CD4-positive, CD25-positive, alpha-beta regulatory T cell (primary cell): ENCODE data around the gene WNT7A. TPM values are rescaled to one million over a fixed set of nuclear protein-coding genes. Genes with fewer than 3 reads are reported as not detected.
A peak's percentile ranks its signal among the peaks of the same experiment; 100 is the strongest.

ENCODE experiments used
- ATAC-seq, 2 donors: fragments of 150-1000 bp; cut with Tn5 transposase; one replicate each; pipeline ENCODE4 v1.10.0; 2021; ENCODE audit warnings: low read depth in 2 of 2, moderate number of reproducible peaks in 2 of 2, moderate library complexity in 1 of 2
- DNase-seq, 3 donors: peaks; one replicate each; pipeline versions ENCODE4 v3.0.0 to v3.0.0-alpha.2; 2012 to 2022; ENCODE audit warnings: mixed read lengths in 1 of 3
- H3K27ac ChIP-seq: one replicate; pipeline ENCODE4 v1.7.0; 2013; ENCODE audit warnings: mild to moderate bottlenecking, low read length; ENCODE audit not compliant: insufficient read depth, poor library complexity, severe bottlenecking
- H3K27me3 ChIP-seq: one replicate; pipeline ENCODE4 v1.7.0; 2013; ENCODE audit warnings: low read length; ENCODE audit not compliant: control insufficient read depth, insufficient read depth
- H3K36me3 ChIP-seq: one replicate; pipeline ENCODE4 v1.7.0; 2013; ENCODE audit warnings: mild to moderate bottlenecking, low read length, moderate library complexity; ENCODE audit not compliant: control insufficient read depth, insufficient read depth
- H3K4me1 ChIP-seq: 2 replicates; pipeline ENCODE4 v1.7.0; 2013; ENCODE audit warnings: mild to moderate bottlenecking, low read length; ENCODE audit not compliant: insufficient read depth, control insufficient read depth, poor library complexity, severe bottlenecking
- H3K4me3 ChIP-seq: one replicate; pipeline ENCODE4 v1.7.0; 2013; ENCODE audit warnings: low read depth, mild to moderate bottlenecking, low read length, moderate library complexity
- H3K9me3 ChIP-seq, 2 experiments: 1 replicate in 1 of 2; 2 replicates in 1 of 2; pipeline ENCODE4 v1.7.0; 2013; ENCODE audit warnings: low read length in 2 of 2, mild to moderate bottlenecking in 1 of 2, moderate library complexity in 1 of 2; ENCODE audit not compliant: control insufficient read depth in 2 of 2
- H3K27ac Mint-ChIP-seq, 3 donors: one replicate each; pipeline ENCODE4 v1.8.0; 2020 to 2022; ENCODE audit warnings: mild to moderate bottlenecking in 3 of 3, mixed read lengths in 3 of 3, moderate library complexity in 2 of 3
- H3K27me3 Mint-ChIP-seq: one replicate; pipeline ENCODE4 v1.8.0; 2022; ENCODE audit warnings: mild to moderate bottlenecking, mixed read lengths
- H3K36me3 Mint-ChIP-seq: one replicate; pipeline ENCODE4 v1.8.0; 2020; ENCODE audit warnings: mixed read lengths
- H3K4me1 Mint-ChIP-seq, 4 donors: one replicate each; pipeline ENCODE4 v1.8.0; 2020 to 2022; ENCODE audit warnings: mixed read lengths in 4 of 4, mild to moderate bottlenecking in 1 of 4
- H3K4me3 Mint-ChIP-seq, 4 donors: one replicate each; pipeline ENCODE4 v1.8.0; 2020 to 2022; ENCODE audit warnings: mild to moderate bottlenecking in 4 of 4, mixed read lengths in 4 of 4, moderate library complexity in 3 of 4
- H3K9me3 Mint-ChIP-seq, 7 donors: one replicate each; pipeline ENCODE4 v1.8.0; 2020 to 2022; ENCODE audit warnings: mixed read lengths in 7 of 7, mild to moderate bottlenecking in 3 of 7, moderate library complexity in 2 of 7
- polyA plus RNA-seq, 4 donors: library from polyadenylated mRNA; unstranded; fragments of 300-500 nt; fragmentation: Illumina TruSeq; gene quantifications; one replicate each; pipeline ENCODE4 v1.2.3, GENCODE V29; 2021
- total RNA-seq: library from RNA; stranded (reverse); gene quantifications from one replicate; pipeline ENCODE4 v1.2.3, GENCODE V29; 2022

WNT7A gene
- total and polyA plus RNA-seq, 5 donors from 2014 or later: 0.34 to 2.5 (median 1.1) TPM; not detected in 1

DNA sequence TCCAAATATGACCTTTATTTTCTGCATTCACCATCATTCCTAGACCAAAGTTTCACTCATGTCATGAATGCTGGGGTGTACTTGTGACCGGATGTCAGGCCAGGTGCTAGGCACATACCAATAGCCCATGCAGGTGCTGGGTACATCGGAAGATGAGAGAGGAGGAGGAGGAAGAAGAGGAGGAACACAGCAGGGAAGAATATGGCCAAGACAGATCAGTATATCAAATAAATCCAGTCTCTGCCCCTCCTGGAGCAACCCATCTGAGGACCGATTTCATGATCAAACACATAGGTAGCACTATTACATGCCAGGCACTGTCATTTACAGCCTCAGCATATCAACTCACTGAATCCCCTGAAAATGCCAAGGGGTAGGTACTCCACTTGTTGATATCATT is 3.0 kb upstream of the WNT7A start:
- Mint-ChIP-seq H3K27ac (peak overlapping the region in 1 of 3 donors; percentile 86), H3K27me3 (peaks cover 46% of the 10 kb centered on the region), H3K9me3 (peaks cover 0 to 5% (median 0%) of the 10 kb centered on the region in 7 donors), H3K4me3 (no peak overlapping the region), H3K36me3 (no peaks in the 10 kb centered on the region), H3K4me1 (peaks cover 0 to 20% (median 10%) of the 10 kb centered on the region in 4 donors)
- Histone ChIP-seq H3K27me3 (peaks cover 16% of the 10 kb centered on the region), H3K4me1 (peaks cover 22% of the 10 kb centered on the region), H3K4me3 (no peak overlapping the region), H3K27ac (no peak overlapping the region), H3K9me3 (no peaks in the 10 kb centered on the region), H3K36me3 (no peaks in the 10 kb centered on the region)
- no peak for ATAC-seq
- no peak for DNase-seq

DNA sequence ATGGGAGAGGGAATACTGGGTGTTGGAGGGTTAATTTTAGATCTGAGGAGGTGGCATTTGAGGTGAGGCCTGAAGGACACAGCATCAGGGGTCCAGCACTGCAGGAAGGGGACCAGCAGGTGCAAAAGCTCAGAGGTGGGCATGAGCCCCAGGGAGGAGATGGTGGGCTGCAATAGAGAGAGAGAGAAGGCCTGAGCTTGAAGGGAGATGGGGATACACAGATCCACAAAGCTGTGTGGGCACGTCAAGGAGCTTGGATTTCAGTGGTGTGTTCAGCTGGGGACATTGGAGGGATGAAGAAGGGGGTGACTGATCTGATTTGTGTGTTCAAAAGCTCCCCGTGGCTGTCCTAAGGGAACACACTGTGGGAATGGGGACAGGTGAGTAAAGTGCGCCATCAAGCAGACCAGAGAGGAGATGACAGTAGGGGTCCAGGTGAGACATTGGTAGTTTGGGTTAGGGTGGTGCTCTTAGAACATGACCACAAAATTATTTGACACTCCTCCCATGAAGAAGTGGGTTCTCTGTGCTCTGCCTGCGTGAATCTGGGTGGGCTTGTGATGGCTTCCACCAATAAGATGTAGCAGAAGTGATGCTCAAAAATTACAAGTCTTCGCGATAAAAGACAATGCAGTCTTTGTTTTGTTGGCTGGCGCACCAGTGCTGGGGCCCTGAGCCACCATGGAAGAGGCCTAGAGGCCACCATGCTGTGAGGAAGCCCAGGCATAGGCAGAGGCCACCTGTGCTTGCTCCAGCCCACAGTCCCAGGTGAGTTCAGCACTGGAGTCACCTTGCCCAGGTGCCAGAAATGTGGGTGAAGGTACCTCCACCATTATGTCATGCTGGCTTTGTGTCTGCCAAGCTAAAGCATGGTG is 1.9 kb upstream of the WNT7A start:
- H3K36me3 ChIP-seq: no peaks in the 10 kb centered on the region
- Mint-ChIP-seq H3K4me1 (peaks cover 0 to 22% (median 10%) of the 10 kb centered on the region in 4 donors), H3K36me3 (no peaks in the 10 kb centered on the region), H3K27me3 (peaks cover 54% of the 10 kb centered on the region), H3K9me3 (peaks cover 0 to 5% (median 0%) of the 10 kb centered on the region in 7 donors), H3K27ac (no peak overlapping the region), H3K4me3 (peak overlapping the region in 3 of 4 donors; percentile 8 to 21 (median 15))
- H3K27me3 ChIP-seq: peaks cover 26% of the 10 kb centered on the region
- peaks cover 22% of the 10 kb centered on the region for H3K4me1 ChIP-seq
- H3K4me3 ChIP-seq: no peak overlapping the region
- no peaks in the 10 kb centered on the region for H3K9me3 ChIP-seq
- ATAC-seq (no peak), DNase-seq (no peak)
- H3K27ac ChIP-seq: no peak overlapping the region

- Mint-ChIP-seq H3K27me3 (peaks cover 61% of the 10 kb centered on the region), H3K36me3 (peaks cover 3% of the 10 kb centered on the region), H3K4me1 (peaks cover 0 to 26% (median 10%) of the 10 kb centered on the region in 4 donors), H3K9me3 (peaks cover 0 to 5% (median 0%) of the 10 kb centered on the region in 7 donors), H3K27ac (no peak overlapping the region), H3K4me3 (peak overlapping the region in 2 of 4 donors; percentile 8 to 70)
- ATAC-seq: no peak
- Histone ChIP-seq H3K27me3 (peaks cover 27% of the 10 kb centered on the region), H3K36me3 (no peaks in the 10 kb centered on the region), H3K27ac (no peak overlapping the region), H3K4me1 (peaks cover 22% of the 10 kb centered on the region), H3K4me3 (no peak overlapping the region), H3K9me3 (no peaks in the 10 kb centered on the region)
- no peak for DNase-seq
Measured at GRCh38 chr3:13880811-13881156, 913 bp upstream of the WNT7A start.

GRCh38 chr3:13879102-13879945 is 547 bp downstream of the WNT7A start:
- Histone ChIP-seq H3K27me3 (peaks cover 24% of the 10 kb centered on the region), H3K4me1 (peaks cover 22% of the 10 kb centered on the region), H3K9me3 (no peaks in the 10 kb centered on the region), H3K36me3 (no peaks in the 10 kb centered on the region), H3K4me3 (no peak overlapping the region), H3K27ac (no peak overlapping the region)
- ATAC-seq (peak; percentile 5 to 22), DNase-seq (peak in 1 of 3 donors; percentile 46)
- peaks cover 0 to 21% (median 5%) of the 10 kb centered on the region in 4 donors for H3K4me1 Mint-ChIP-seq
- H3K27me3 Mint-ChIP-seq: peaks cover 54% of the 10 kb centered on the region
- no peak overlapping the region for H3K27ac Mint-ChIP-seq
- peaks cover 5% of the 10 kb centered on the region for H3K36me3 Mint-ChIP-seq
- peak overlapping the region; percentile 39 to 84 (median 64) for H3K4me3 Mint-ChIP-seq
- peaks cover 0 to 3% (median 0%) of the 10 kb centered on the region in 7 donors for H3K9me3 Mint-ChIP-seq

DNA sequence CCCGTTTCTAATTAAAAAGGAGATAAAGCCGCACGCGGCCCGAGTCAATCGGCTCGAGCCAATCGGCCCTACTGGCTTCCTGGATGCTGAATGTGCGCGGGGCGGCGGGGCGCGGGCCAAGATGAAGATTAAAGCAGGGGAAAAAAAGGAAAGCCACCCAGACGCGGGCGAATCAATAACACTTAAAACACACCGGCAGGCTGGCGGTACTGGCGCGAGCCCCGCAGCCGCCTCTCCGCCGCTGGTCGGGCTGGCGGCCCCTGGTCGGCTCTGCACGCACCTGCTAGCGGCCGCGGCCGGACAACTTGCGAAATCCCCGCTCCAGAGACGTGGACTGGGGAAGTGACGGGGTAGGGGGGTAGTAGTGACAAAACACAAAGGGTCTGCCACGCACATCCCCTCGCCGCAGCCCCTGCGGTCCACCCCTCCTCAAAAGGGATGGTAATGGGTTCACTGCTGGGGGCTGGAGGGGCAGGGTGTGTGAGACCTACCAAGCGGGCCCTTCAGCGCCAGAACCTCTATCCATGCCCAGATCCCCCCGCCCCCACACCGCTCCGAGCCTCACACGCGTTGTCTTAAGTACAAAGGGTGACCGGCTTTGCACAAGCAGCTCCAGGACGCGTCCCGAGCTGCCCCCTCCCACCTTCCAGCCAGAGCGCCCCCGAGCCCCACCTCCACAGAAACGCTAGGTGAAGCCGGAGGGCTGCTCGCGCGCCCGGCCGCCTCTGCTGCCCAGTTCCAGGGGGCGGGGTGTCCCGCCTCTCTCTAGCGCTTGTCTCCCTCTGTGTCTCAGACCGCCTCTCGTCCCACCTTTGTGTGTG is 1.4 kb downstream of the WNT7A start:
- H3K4me3 Mint-ChIP-seq: peak overlapping the region; percentile 48 to 84 (median 80)
- H3K36me3 Mint-ChIP-seq: peaks cover 8% of the 10 kb centered on the region
- ATAC-seq (no peak), DNase-seq (no peak)
- peak overlapping the region in 2 of 3 donors; percentile 54 to 65 for H3K27ac Mint-ChIP-seq
- no peak overlapping the region for H3K27ac ChIP-seq
- no peak overlapping the region for H3K4me3 ChIP-seq
- H3K4me1 Mint-ChIP-seq: peaks cover 0 to 21% (median 4%) of the 10 kb centered on the region in 4 donors
- peaks cover 21% of the 10 kb centered on the region for H3K27me3 ChIP-seq
- no peaks in the 10 kb centered on the region for H3K9me3 ChIP-seq
- H3K36me3 ChIP-seq: no peaks in the 10 kb centered on the region
- H3K27me3 Mint-ChIP-seq: peaks cover 59% of the 10 kb centered on the region
- H3K9me3 Mint-ChIP-seq: peaks cover 0 to 4% (median 0%) of the 10 kb centered on the region in 7 donors
- peaks cover 22% of the 10 kb centered on the region for H3K4me1 ChIP-seq

DNA sequence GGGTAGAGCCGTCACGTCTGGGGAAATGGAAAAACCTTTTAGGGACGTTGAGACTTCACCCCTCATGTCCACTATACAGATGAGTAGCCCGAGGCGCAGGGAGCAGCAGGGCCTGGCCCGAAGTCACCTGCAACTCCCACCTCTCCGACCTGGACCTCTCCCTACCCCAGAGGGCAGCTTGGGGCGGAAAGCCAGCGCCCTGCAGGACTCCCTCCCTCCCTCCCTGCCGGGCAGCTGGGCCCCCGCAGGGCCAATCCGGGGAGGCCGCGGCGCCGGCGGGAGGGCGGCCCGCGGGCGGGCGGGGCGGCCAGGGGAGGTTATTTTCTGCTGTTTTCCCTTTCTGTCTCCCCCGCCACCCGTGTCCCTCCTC is 2.0 kb downstream of the WNT7A start:
- Histone ChIP-seq H3K4me1 (peaks cover 22% of the 10 kb centered on the region), H3K9me3 (no peaks in the 10 kb centered on the region), H3K36me3 (no peaks in the 10 kb centered on the region), H3K27me3 (peaks cover 19% of the 10 kb centered on the region), H3K4me3 (no peak overlapping the region), H3K27ac (no peak overlapping the region)
- DNase-seq: no peak
- peak overlapping the region in 1 of 3 donors; percentile 65 for H3K27ac Mint-ChIP-seq
- peak overlapping the region in 3 of 4 donors; percentile 48 to 84 (median 81) for H3K4me3 Mint-ChIP-seq
- H3K9me3 Mint-ChIP-seq: peaks cover 0 to 6% (median 0%) of the 10 kb centered on the region in 7 donors
- no peak for ATAC-seq
- peaks cover 58% of the 10 kb centered on the region for H3K27me3 Mint-ChIP-seq
- H3K4me1 Mint-ChIP-seq: peaks cover 0 to 21% (median 3%) of the 10 kb centered on the region in 4 donors
- H3K36me3 Mint-ChIP-seq: peaks cover 9% of the 10 kb centered on the region
